Measurements from ENCODE around the gene MCEE. TPM values are rescaled to one million over a fixed set of nuclear protein-coding genes. Genes with fewer than 3 reads are reported as not detected.

MCEE gene
- total RNA-seq, 1 donor from 2014 or later = 11.5 TPM

GRCh38 chr2:71070294-71071093 is 59.5 kb downstream of the MCEE start:
- Mint-ChIP-seq H3K36me3 (ENCODE audit: unreplicated experiment) (peaks cover 7% of the 10 kb centered on the region), H3K27ac (ENCODE audit: unreplicated experiment) (peak overlapping the region; percentile 96), H3K4me3 (ENCODE audit: unreplicated experiment) (peak overlapping the region; percentile 97), H3K27me3 (ENCODE audit: unreplicated experiment) (peaks cover 13% of the 10 kb centered on the region), H3K4me1 (ENCODE audit: low read depth, unreplicated experiment) (peaks cover 18% of the 10 kb centered on the region), H3K9me3 (ENCODE audit: unreplicated experiment) (peaks cover 18% of the 10 kb centered on the region)
- peak; percentile 47 for TF ChIP-seq CTCF (IDR thresholded peaks at IDR 0.05; ENCODE audit: partially characterized antibody, unreplicated experiment)
- DNase-seq = peak; percentile 37

GRCh38 chr2:71069376-71069775 is 60.7 kb downstream of the MCEE start:
- Mint-ChIP-seq H3K4me1 (ENCODE audit: low read depth, unreplicated experiment) (peaks cover 18% of the 10 kb centered on the region), H3K9me3 (ENCODE audit: unreplicated experiment) (peaks cover 18% of the 10 kb centered on the region), H3K4me3 (ENCODE audit: unreplicated experiment) (peak overlapping the region; percentile 97), H3K27ac (ENCODE audit: unreplicated experiment) (peak overlapping the region; percentile 96), H3K36me3 (ENCODE audit: unreplicated experiment) (peaks cover 7% of the 10 kb centered on the region), H3K27me3 (ENCODE audit: unreplicated experiment) (peaks cover 13% of the 10 kb centered on the region)
- no peak for TF ChIP-seq CTCF (IDR thresholded peaks at IDR 0.05; ENCODE audit: partially characterized antibody, unreplicated experiment)
- DNase-seq = no peak

- TF ChIP-seq CTCF (IDR thresholded peaks at IDR 0.05; ENCODE audit: partially characterized antibody, unreplicated experiment) = no peak
- Mint-ChIP-seq H3K9me3 (ENCODE audit: unreplicated experiment) (peaks cover 18% of the 10 kb centered on the region), H3K4me3 (ENCODE audit: unreplicated experiment) (peak within 1 kb of the TSS; percentile 97), H3K27me3 (ENCODE audit: unreplicated experiment) (peaks cover 11% of the 10 kb centered on the region), H3K27ac (ENCODE audit: unreplicated experiment) (peak within 1 kb of the TSS; percentile 96), H3K36me3 (ENCODE audit: unreplicated experiment) (peaks cover 2% of the 10 kb centered on the region), H3K4me1 (ENCODE audit: low read depth, unreplicated experiment) (peaks cover 18% of the 10 kb centered on the region)
- DNase-seq = peak; percentile 97
These were observed 61.6 kb downstream of the MCEE start, which contains the start of gene NAGK for GRCh38 chr2:71068218-71069035. Gene NAGK, plus strand, starts transcription at chr2:71068648. Its CDS starts 36 bp downstream, at chr2:71068684.

GRCh38 chr2:71067567-71068217 is 62.3 kb downstream of the MCEE start:
- peaks cover 18% of the 10 kb centered on the region for H3K4me1 Mint-ChIP-seq (ENCODE audit: low read depth, unreplicated experiment)
- H3K27ac Mint-ChIP-seq (ENCODE audit: unreplicated experiment) = peak overlapping the region; percentile 96
- no peak for DNase-seq
- peaks cover 18% of the 10 kb centered on the region for H3K9me3 Mint-ChIP-seq (ENCODE audit: unreplicated experiment)
- peak overlapping the region; percentile 97 for H3K4me3 Mint-ChIP-seq (ENCODE audit: unreplicated experiment)
- no peak for TF ChIP-seq CTCF (IDR thresholded peaks at IDR 0.05; ENCODE audit: partially characterized antibody, unreplicated experiment)
- H3K36me3 Mint-ChIP-seq (ENCODE audit: unreplicated experiment) = no peaks in the 10 kb centered on the region
- H3K27me3 Mint-ChIP-seq (ENCODE audit: unreplicated experiment) = peaks cover 11% of the 10 kb centered on the region
